K562 (cell line): ENCODE data around the gene ATIC. TPM values are rescaled to one million over a fixed set of nuclear protein-coding genes. Genes with fewer than 3 reads are reported as not detected.

ENCODE experiments used
- ATAC-seq: fragments of 200-7000 bp; cut with Tn5 transposase; 3 replicates; pipeline ENCODE4 v1.9.1; 2020; ENCODE audit warnings: moderate library complexity
- BruUV-seq: library from RNA; stranded (reverse); fragments of 400-500 nt; replicated peaks from 2 replicates; lab custom pipeline; 2021; lab: Mats Ljungman, UMichigan
- CTCF ChIA-PET: fragments of 300-600 bp; formaldehyde crosslinking; extraction: SDS; loops from one replicate; lab custom pipeline; 2021; ENCODE audit warnings: low intra/inter-chr PET ratio; lab: Yijun Ruan, JAX
- POLR2A ChIA-PET: fragments of 300-600, 350-650 bp; sonication (Branson Sonifier 250); formaldehyde crosslinking; extraction: SDS; loops from one replicate; lab custom pipeline; 2021; ENCODE audit warnings: antibody characterized with exemption, inconsistent platforms; lab: Yijun Ruan, JAX
- DNase-seq, 4 experiments: peaks; one replicate each; pipeline versions ENCODE4 v3.0.0 to v3.0.0-alpha.2; 2011 to 2018; ENCODE audit warnings: low spot score in 3 of 4, mixed read lengths in 3 of 4; ENCODE audit errors: extremely low read depth in 1 of 4
- FAIRE-seq: peaks from 2 replicates; lab custom pipeline; 2011; peaks lifted over from hg19 to GRCh38; lab: Jason Lieb, UNC
- H2AFZ ChIP-seq: 2 replicates; pipeline ENCODE4 v1.6.0; 2011; ENCODE audit warnings: low read depth, low read length, control low read depth, inconsistent platforms
- H3K27ac ChIP-seq: fragments of 200-600 bp; 3 replicates; pipeline ENCODE4 v1.8.0; 2011; ENCODE audit warnings: low read depth, mild to moderate bottlenecking, control low read depth, inconsistent platforms, low read length, moderate library complexity, mixed read lengths; ENCODE audit errors: extremely low read depth
- H3K27me3 ChIP-seq, 2 experiments: fragments of 300-600 bp in 1 of 2; 2 replicates in 1 of 2; 3 replicates in 1 of 2; pipeline versions ENCODE4 v1.6.0 to v1.8.0; 2011; ENCODE audit warnings: inconsistent platforms in 2 of 2, low read length in 2 of 2, mild to moderate bottlenecking in 1 of 2, mixed read lengths in 1 of 2, moderate library complexity in 1 of 2; ENCODE audit not compliant: control insufficient read depth in 2 of 2, insufficient read depth in 2 of 2
- H3K36me3 ChIP-seq: fragments of 300-600 bp; 3 replicates; pipeline ENCODE4 v1.8.0; 2011; ENCODE audit warnings: mild to moderate bottlenecking, low read length, inconsistent platforms; ENCODE audit not compliant: control insufficient read depth, insufficient read depth
- H3K4me1 ChIP-seq, 2 experiments: fragments of 200-600 bp in 1 of 2; replicated peaks in 1 of 2; 2 replicates in 1 of 2; 3 replicates in 1 of 2; pipeline versions ENCODE4 v1.5.1 to v1.8.0; 2011; ENCODE audit warnings: inconsistent platforms in 2 of 2, low read length in 2 of 2, mild to moderate bottlenecking in 1 of 2, mixed read lengths in 1 of 2, moderate library complexity in 1 of 2; ENCODE audit not compliant: control insufficient read depth in 2 of 2, insufficient read depth in 2 of 2
- H3K4me2 ChIP-seq: 2 replicates; pipeline ENCODE4 v1.6.1; 2011; ENCODE audit warnings: low read length, control low read depth, inconsistent platforms, mixed read lengths; ENCODE audit not compliant: insufficient read depth
- H3K4me3 ChIP-seq: fragments of 200-600 bp; sonication (generic), shearing (Covaris generic); 2 replicates; pipeline ENCODE4 v1.5.1; 2016; ENCODE audit warnings: control low read depth, inconsistent platforms
- H3K79me2 ChIP-seq: fragments of 200-600 bp; 3 replicates; pipeline ENCODE4 v1.8.0; 2011; ENCODE audit warnings: low read length, inconsistent platforms; ENCODE audit not compliant: control insufficient read depth, insufficient read depth
- H3K9ac ChIP-seq, 2 experiments: 2 replicates each; pipeline versions ENCODE4 v1.6.0 to v1.6.1; 2011; ENCODE audit warnings: low read depth in 2 of 2, low read length in 2 of 2, control low read depth in 1 of 2, inconsistent platforms in 1 of 2, mild to moderate bottlenecking in 1 of 2, mixed read lengths in 1 of 2; ENCODE audit not compliant: insufficient read depth in 1 of 2
- H3K9me1 ChIP-seq: one replicate; pipeline ENCODE4 v1.6.0; 2011; ENCODE audit warnings: inconsistent platforms, mild to moderate bottlenecking, low read length, moderate library complexity; ENCODE audit not compliant: control insufficient read depth, insufficient read depth
- H3K9me3 ChIP-seq: replicated peaks from 2 replicates; pipeline ENCODE4 v1.5.1; 2011; ENCODE audit warnings: low read depth, low read length, inconsistent platforms; ENCODE audit not compliant: control insufficient read depth, insufficient read depth
- H4K20me1 ChIP-seq: replicated peaks from 2 replicates; pipeline ENCODE4 v1.6.1; 2011; ENCODE audit warnings: low read length, inconsistent platforms, mixed read lengths; ENCODE audit not compliant: control insufficient read depth, insufficient read depth
- EP300 ChIP-seq: IDR thresholded peaks from 2 replicates; pipeline ENCODE4 v1.6.1; 2012; ENCODE audit warnings: low read length, improper control_type of control experiment
- FOXA3 ChIP-seq, 2 experiments: fragments of 450-650 bp in 1 of 2; sonication (generic) in 1 of 2; formaldehyde crosslinking; IDR thresholded peaks in 1 of 2; conservative IDR thresholded peaks in 1 of 2; 2 replicates each; pipeline versions ENCODE4 v1.4.0 to v1.8.0; 2020 to 2022; ENCODE audit warnings: mild to moderate bottlenecking in 2 of 2, missing genetic modification reagents in 1 of 2
- GABPB2 ChIP-seq: fragments of 250-450 bp; sonication (Bioruptor Pico); conservative IDR thresholded peaks from 2 replicates; pipeline ENCODE4 v1.5.1; 2021; ENCODE audit warnings: mild to moderate bottlenecking
- KLF10 ChIP-seq: fragments of 250-450 bp; sonication (Bioruptor Pico); IDR thresholded peaks from 2 replicates; pipeline ENCODE4 v1.6.1; 2021; ENCODE audit warnings: matching md5 sums
- POLR2AphosphoS5 ChIP-seq: IDR thresholded peaks from 2 replicates; pipeline ENCODE4 v1.6.1; 2011; ENCODE audit warnings: mild to moderate bottlenecking, low read depth, low read length, moderate library complexity; ENCODE audit not compliant: control insufficient read depth, insufficient read depth
- RBM14 ChIP-seq: fragments of 200-400 bp; formaldehyde crosslinking; IDR thresholded peaks from 2 replicates; pipeline ENCODE4 v1.6.1; 2018; ENCODE audit warnings: low read depth, mild to moderate bottlenecking, low read length, moderate library complexity, borderline replicate concordance; ENCODE audit not compliant: insufficient read depth
- WHSC1 ChIP-seq: IDR thresholded peaks from one replicate; pipeline ENCODE4 v1.6.1; 2012; ENCODE audit warnings: low read length, control low read depth, inconsistent platforms
- ZFP30 ChIP-seq: fragments of 250-450 bp; sonication (Bioruptor Pico); IDR thresholded peaks from 2 replicates; pipeline ENCODE4 v1.8.0; 2022; ENCODE audit warnings: moderate library complexity, mild to moderate bottlenecking, inconsistent platforms, borderline replicate concordance
- ZNF263 ChIP-seq: sonication (generic); formaldehyde crosslinking; IDR thresholded peaks from 2 replicates; pipeline ENCODE4 v1.8.0; 2022; ENCODE audit warnings: mild to moderate bottlenecking, missing genetic modification reagents, borderline replicate concordance
- ZSCAN29 ChIP-seq: fragments of 450-650 bp; IDR thresholded peaks from 2 replicates; pipeline ENCODE4 v1.6.1; 2017
- WGBS: fragments of 100-300 bp; shearing (Covaris generic); methylation state at CpG from one replicate; pipeline ENCODE4 v1.1.6; 2016; ENCODE audit warnings: low coverage, mixed read lengths; ENCODE audit not compliant: insufficient coverage; ENCODE audit errors: missing lambda C conversion rate; 5-methylcytosine and 5-hydroxymethylcytosine counted together
- in situ Hi-C: fragments of 300-500 bp; cut with MboI; formaldehyde crosslinking; loops from 4 replicates; pipeline ENCODE4 v1.15.0; 2018; ENCODE audit warnings: inconsistent platforms, mixed read lengths
- intact Hi-C: fragments of 100-400 bp; cut with micrococcal nuclease; formaldehyde crosslinking; loops from 2 replicates; pipeline ENCODE4 v1.14.2; 2022
- polyA plus RNA-seq, 8 experiments: library from polyadenylated mRNA; depleted of rRNA in 4 of 8; stranded (reverse) in 5 of 8; unstranded in 3 of 8; fragments of >200 nt; fragmentation: Nextera tagmentation in 2 of 8; fragmentation: Illumina TruSeq in 1 of 8; extraction: Ambion mirVana in 2 of 8; extraction: Trizol in 1 of 8; gene quantifications; 2 replicates each; pipeline versions ENCODE4 v1.2.1 to v1.2.3, GENCODE V29; 2011 to 2014; ENCODE audit warnings: inconsistent platforms in 1 of 8, missing spikeins in 1 of 8
- total RNA-seq, 7 experiments: library from RNA; depleted of rRNA in 6 of 7; stranded (reverse); fragments of >200 nt in 6 of 7; fragmentation: Illumina TruSeq in 2 of 7; extraction: Trizol in 2 of 7; gene quantifications; 2 replicates each; pipeline versions ENCODE4 v1.2.1 to v1.2.3, GENCODE V29; 2011 to 2021; ENCODE audit warnings: low replicate concordance in 1 of 7
- TF ChIP-seq, protein P1 (sequence below): IDR thresholded peaks from 2 replicates; pipeline ENCODE4 v1.6.1; 2011; ENCODE audit not compliant: insufficient read length; ENCODE audit errors: extremely low read depth
- TF ChIP-seq, protein P2 (sequence below): fragments of 450-650 bp; formaldehyde crosslinking; IDR thresholded peaks from 2 replicates; pipeline ENCODE4 v1.4.0; 2022; ENCODE audit warnings: missing genetic modification characterization
- TF ChIP-seq, protein P3 (sequence below): sonication (generic); IDR thresholded peaks from 2 replicates; pipeline ENCODE4 v1.6.1; 2016
- TF ChIP-seq, protein P4 (sequence below): sonication (generic); formaldehyde crosslinking; IDR thresholded peaks from 2 replicates; pipeline ENCODE4 v1.8.0; 2022; ENCODE audit warnings: missing genetic modification reagents, mild to moderate bottlenecking, borderline replicate concordance
- TF ChIP-seq, protein P5 (sequence below): fragments of 450-650 bp; formaldehyde crosslinking; conservative IDR thresholded peaks from 2 replicates; pipeline ENCODE4 v1.4.0; 2022; ENCODE audit warnings: mild to moderate bottlenecking, missing genetic modification characterization

ATIC gene
- total and polyA plus RNA-seq, 9 of the 15 experiments (the other 6 are each of a cell fraction or from before 2014, with no cell fraction given): 45.6 to 480 (median 212) TPM

DNA sequence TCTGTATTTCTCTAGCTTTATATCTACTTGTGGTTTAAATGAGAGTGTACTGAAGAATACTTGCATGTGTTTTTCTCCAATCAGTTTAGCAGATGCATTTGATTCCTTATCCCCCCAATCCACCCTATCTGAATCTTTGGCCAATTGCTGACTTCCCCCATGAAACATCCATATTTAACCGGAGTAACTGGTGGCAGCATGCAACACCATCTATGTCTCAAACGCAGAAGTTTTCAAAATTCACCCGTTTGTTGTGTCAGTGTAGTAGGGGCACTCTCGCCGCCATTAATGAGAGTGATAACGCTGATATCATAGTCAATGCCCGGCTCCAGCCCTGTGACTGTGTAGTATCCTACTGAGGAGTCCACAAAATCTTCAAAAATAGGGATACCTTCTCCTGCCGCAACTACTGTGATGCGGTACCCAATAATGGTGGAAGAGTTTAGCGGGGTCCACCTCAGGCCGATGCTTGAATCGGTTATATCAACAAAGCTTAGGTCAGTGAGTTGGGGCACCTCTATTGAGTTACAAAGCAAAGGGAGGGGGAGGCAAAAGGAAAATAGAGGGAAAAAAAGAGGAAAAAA lies 80.9 kb downstream of the ATIC start:
- no peak for DNase-seq
- ATAC-seq: no peak
- TF ChIP-seq, protein P1, sequence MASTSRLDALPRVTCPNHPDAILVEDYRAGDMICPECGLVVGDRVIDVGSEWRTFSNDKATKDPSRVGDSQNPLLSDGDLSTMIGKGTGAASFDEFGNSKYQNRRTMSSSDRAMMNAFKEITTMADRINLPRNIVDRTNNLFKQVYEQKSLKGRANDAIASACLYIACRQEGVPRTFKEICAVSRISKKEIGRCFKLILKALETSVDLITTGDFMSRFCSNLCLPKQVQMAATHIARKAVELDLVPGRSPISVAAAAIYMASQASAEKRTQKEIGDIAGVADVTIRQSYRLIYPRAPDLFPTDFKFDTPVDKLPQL: no peak
- TF ChIP-seq, protein P2, sequence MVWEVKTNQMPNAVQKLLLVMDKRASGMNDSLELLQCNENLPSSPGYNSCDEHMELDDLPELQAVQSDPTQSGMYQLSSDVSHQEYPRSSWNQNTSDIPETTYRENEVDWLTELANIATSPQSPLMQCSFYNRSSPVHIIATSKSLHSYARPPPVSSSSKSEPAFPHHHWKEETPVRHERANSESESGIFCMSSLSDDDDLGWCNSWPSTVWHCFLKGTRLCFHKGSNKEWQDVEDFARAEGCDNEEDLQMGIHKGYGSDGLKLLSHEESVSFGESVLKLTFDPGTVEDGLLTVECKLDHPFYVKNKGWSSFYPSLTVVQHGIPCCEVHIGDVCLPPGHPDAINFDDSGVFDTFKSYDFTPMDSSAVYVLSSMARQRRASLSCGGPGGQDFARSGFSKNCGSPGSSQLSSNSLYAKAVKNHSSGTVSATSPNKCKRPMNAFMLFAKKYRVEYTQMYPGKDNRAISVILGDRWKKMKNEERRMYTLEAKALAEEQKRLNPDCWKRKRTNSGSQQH: no peak
- TF ChIP-seq ZNF263 (CRISPR knock-in tag) (no peak), ZFP30 (CRISPR knock-in tag) (no peak), WHSC1 (no peak), POLR2AphosphoS5 (no peak), FOXA3 (CRISPR knock-in tag; conservative IDR thresholded peaks at IDR 0.05 in 1 of 2, IDR thresholded peaks at IDR 0.05 in 1 of 2) (no peak), GABPB2 (CRISPR knock-in tag) (no peak), EP300 (no peak), KLF10 (CRISPR knock-in tag) (no peak), RBM14 (no peak), ZSCAN29 (no peak)
- TF ChIP-seq, protein P3, sequence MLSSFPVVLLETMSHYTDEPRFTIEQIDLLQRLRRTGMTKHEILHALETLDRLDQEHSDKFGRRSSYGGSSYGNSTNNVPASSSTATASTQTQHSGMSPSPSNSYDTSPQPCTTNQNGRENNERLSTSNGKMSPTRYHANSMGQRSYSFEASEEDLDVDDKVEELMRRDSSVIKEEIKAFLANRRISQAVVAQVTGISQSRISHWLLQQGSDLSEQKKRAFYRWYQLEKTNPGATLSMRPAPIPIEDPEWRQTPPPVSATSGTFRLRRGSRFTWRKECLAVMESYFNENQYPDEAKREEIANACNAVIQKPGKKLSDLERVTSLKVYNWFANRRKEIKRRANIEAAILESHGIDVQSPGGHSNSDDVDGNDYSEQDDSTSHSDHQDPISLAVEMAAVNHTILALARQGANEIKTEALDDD: no peak
- TF ChIP-seq, protein P4, sequence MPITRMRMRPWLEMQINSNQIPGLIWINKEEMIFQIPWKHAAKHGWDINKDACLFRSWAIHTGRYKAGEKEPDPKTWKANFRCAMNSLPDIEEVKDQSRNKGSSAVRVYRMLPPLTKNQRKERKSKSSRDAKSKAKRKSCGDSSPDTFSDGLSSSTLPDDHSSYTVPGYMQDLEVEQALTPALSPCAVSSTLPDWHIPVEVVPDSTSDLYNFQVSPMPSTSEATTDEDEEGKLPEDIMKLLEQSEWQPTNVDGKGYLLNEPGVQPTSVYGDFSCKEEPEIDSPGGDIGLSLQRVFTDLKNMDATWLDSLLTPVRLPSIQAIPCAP (CRISPR knock-in tag): no peak
- TF ChIP-seq, protein P5, sequence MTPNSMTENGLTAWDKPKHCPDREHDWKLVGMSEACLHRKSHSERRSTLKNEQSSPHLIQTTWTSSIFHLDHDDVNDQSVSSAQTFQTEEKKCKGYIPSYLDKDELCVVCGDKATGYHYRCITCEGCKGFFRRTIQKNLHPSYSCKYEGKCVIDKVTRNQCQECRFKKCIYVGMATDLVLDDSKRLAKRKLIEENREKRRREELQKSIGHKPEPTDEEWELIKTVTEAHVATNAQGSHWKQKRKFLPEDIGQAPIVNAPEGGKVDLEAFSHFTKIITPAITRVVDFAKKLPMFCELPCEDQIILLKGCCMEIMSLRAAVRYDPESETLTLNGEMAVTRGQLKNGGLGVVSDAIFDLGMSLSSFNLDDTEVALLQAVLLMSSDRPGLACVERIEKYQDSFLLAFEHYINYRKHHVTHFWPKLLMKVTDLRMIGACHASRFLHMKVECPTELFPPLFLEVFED (CRISPR knock-in tag): no peak
- ChIA-PET CTCF (no interaction called here), POLR2A (no interaction called here)
- no peaks in the 10 kb centered on the region for H3K9me3 ChIP-seq
- intact Hi-C loops: no loop called here
- no peaks in the 10 kb centered on the region for H3K9me1 ChIP-seq
- H3K79me2 ChIP-seq: no peaks in the 10 kb centered on the region
- H3K4me1 ChIP-seq: peaks cover 0 to 5% of the 10 kb centered on the region in 2 experiments; a peak in 2 of 5 replicates
- 83% methylated on average over 9 of the region's 12 CpGs for WGBS
- H3K36me3 ChIP-seq: peaks cover 3% of the 10 kb centered on the region; the same call in 1 of the 3 replicates
- in situ Hi-C loops: no loop called here
- FAIRE-seq: no peak
- no peaks in the 10 kb centered on the region for H4K20me1 ChIP-seq
- H2AFZ ChIP-seq: no peak overlapping the region
- BruUV-seq: no TSS peak
- H3K9ac ChIP-seq: no peak overlapping the region
- no peak overlapping the region for H3K4me2 ChIP-seq
- no peak overlapping the region for H3K27ac ChIP-seq
- no peaks in the 10 kb centered on the region for H3K27me3 ChIP-seq
- H3K4me3 ChIP-seq: no peak overlapping the region
